Central memory CD4-positive, alpha-beta T cell (primary cell): ENCODE data around the gene KIAA2012.
A peak's percentile ranks its signal among the peaks of the same experiment; 100 is the strongest.

Source experiments
- DNase-seq: peaks from one replicate; pipeline ENCODE4 v3.0.0; 2022

KIAA2012 gene

DNA sequence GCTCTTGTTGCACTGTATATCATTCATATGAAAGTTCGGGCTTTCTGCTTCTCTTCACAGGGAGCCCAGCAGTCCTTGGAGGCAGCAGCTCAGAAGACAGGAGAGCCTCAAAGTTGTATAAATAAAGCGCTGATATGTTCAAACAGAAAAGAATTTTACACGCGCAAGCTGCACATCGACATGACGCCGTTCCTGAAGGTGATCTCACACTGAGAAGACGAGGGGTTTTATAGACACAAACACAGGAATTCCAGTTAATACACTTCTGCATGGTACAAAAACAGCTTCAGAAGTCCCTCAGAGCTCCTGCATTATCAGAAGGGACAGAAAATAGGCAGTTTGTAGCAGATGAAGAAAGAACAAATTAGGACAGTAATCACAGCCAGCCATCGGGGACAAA, 81.6 kb downstream of the KIAA2012 start:
- no peak for DNase-seq

DNA sequence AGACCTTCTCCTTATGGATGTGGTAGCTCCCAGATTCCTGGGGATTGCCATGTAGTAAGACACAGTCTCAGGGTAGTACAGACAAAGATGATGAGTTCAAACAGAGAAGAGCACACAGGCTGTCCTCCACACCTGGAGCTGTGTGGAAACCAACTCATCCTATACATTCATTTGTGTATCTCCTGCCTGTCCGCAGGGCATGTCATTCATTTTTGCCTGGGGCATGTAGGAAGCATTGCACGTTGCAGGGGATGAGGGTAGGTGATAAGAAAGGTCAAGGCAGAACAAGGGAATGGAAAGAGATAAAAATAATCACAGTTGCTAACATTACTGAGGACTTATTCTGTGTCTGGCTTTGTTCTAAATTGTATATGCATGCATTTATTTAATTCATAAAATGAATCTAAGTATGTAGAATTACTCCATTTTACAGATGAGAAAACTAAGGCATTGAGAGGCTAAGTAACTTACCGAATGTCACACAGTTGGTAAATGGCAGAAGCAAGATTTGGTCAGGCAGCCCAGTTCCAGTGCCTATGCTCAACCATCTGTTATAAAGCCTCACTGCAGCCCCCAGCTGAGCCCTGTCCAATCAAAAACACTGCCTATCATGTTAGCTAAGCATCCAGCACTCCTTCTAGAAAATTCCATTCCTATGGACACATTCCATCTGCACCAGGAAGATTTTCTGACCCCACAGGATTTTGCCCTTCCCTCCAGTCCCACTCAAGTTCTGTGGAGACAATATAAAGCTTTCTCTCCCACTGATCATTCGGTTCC, 84.3 kb downstream of the KIAA2012 start:
- no peak for DNase-seq

DNA sequence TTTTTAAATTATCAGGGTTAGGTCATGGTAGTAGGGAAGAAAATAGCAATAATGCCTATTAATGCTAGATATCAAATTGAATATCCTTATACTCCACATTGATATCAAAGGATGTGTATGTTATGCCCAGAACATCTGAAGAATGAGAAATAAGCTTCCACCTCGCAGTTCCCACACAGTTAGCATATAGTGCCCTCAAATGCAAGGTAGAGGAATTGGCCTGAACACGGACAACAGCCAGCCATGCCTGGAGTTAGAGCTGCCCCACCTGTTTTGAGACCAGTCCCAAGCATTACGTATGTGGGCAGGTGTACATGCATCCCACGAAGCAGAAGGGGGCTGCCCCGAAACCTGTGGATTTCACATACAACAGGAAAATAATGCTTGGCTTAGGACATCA, 85.7 kb downstream of the KIAA2012 start:
- DNase-seq, result no peak

DNA sequence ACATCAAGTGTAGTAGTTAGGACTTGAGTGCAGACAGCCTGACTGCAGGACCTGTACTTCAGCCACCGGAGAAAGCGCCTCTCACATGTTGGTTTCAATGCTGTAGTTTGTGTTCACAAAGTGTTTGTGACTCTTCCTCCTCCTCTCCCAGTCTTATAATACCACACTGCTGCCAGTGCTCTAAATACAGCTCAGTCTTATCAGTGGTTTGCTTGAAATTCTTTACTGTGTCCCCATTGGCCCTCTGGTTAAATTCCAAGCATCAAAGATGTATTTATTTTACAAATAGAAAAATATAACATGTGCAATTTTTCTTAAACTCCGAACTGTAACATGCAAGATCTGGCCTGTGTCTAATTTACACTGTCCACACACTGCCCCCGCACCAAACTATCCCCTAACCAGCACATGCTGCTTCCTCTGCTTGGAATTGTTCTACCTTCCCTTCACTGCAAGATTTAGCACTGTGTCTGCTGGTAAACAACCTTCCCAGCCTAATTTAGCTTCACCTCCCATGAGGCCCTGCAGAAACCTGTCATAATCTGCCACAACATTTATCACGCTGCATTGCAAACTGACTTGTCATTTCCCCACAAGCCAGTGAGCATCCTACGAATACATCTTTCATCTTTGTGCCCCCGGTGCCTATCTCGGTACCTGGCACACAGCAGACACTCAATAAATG, 88.2 kb downstream of the KIAA2012 start:
- no peak for DNase-seq

DNA sequence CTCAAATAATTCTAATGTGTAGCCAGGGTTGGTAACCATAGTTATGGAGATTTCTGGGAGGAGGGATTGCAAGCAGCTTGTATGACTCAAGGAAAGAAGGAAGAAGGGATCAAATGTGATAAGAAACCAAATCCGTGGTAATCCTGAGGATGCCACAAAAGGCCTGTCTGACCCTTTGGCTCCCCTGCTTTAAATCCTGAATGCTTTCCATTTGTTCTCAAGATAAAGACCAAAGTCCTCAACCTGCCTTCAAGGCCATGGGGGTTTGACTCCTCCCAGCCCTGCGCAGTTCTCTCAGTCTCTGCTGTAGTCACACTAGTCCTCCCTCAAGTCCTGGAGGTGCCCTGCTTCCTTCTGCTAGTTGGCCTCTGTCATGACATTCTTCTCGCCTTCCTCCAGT, 91.4 kb downstream of the KIAA2012 start:
- no peak for DNase-seq

DNA sequence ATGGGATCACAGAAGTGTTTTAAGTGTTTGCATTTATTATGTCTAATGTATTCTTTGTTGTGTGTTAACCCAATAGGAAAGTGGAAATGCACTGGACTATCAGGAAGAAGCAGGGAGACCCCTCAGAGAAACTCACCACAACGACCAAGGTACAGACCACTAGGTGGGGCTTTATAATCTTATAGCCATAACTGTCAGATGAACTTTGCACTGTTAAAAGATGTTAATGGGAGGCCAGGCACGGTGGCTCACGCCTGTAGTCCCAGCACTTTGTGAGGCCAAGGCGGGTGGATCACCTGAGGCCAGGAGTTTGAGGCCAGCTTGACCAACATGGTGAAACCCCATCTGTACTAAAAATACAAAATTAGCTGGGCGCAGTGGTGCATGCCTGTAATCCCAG, 92.2 kb downstream of the KIAA2012 start:
- no peak for DNase-seq

DNA sequence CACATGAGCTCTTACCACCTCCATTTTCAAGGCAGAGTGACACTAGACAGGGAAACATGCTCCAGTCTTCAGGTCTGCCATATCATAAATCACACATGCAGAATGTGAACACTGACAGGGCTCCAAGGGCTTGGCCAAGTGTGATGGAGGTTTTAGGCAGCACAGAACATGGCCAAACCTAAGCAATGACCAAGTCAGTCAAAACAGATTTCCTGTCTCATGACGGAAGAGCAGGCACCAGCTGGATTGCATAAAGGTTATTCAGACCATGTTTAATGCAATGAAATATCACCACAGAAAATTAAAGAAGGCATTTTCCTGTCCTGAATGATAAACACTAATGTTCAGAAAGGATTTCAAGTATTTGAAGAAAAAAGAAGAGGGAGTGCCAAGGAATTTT, 92.9 kb downstream of the KIAA2012 start:
- no peak for DNase-seq

DNA sequence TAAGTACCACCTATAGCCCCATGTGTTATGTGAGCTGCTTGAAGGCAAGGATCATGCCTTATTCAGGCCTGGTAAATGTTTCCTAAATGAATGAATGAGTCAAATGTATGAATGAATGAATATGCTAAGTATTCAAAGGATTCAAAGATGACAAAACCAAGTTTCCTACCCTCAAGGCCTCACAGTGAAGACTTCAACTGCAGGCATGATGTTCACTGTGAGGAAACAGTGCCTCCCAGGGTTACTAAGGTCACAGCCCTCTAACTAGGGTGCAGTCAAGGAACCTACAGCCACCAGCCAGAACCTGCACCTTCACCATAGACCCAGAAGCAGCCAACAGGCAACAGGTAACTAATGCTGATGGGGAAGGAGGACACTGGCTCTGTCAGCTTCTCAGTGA, 96.1 kb downstream of the KIAA2012 start:
- DNase-seq, result no peak

DNA sequence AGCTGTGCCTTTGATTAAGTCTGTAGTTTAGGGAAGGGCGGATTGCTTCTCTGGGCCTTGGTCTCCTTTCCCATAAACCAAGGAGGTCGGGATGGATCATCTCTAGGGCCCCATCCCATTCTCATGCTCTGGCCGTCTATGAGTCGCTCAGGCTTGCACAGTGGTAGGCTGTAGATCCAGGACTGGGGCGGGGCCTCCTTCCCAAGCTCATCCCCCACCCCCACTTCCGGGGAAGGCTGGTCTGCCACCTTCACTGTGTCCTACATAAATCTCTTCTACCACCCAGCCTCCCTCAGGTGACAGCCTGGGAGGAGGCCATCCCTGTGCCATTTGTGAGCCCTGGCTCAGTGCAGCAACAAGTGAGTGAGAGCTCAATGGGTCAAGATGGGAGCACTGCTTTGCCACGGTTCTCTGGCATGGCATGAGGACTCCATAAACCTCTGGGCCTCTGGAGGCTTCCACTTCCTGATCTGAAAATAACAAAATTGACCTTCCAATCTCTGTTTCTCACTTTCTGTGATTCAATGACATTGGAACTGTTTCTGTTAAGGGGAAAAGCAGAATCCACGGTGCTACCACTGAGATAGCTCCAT, 96.9 kb downstream of the KIAA2012 start:
- no peak for DNase-seq

DNA sequence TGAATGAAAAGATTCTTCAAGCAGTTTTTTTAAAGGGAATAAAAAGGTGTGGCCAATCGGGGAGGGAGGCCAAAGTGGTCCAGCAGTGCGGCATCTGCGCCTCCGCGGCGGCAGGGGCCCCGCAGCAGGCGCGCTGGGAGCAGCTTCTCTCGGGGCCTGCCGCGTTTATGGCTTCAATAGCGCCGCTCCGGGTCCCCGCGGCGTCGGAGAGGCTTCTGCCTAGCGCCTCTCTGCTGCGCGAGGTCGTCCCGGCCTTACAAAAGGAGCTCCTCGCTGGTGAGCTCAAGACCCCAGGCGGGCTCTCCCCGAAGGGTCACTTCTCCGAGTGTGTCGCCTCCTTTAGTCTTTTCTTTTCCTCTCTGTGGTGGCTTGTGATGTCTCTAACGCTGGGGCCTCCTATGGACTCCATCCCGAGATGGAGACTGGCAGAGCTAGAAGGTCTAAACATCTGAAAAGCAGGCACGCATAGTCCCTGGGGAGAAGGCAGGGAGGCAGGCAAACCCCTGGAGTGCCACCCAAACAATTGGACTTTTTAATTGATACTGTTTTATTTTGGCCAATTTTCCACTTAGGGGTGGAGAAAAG, 98.3 kb downstream of the KIAA2012 start:
- DNase-seq, result no peak

DNA sequence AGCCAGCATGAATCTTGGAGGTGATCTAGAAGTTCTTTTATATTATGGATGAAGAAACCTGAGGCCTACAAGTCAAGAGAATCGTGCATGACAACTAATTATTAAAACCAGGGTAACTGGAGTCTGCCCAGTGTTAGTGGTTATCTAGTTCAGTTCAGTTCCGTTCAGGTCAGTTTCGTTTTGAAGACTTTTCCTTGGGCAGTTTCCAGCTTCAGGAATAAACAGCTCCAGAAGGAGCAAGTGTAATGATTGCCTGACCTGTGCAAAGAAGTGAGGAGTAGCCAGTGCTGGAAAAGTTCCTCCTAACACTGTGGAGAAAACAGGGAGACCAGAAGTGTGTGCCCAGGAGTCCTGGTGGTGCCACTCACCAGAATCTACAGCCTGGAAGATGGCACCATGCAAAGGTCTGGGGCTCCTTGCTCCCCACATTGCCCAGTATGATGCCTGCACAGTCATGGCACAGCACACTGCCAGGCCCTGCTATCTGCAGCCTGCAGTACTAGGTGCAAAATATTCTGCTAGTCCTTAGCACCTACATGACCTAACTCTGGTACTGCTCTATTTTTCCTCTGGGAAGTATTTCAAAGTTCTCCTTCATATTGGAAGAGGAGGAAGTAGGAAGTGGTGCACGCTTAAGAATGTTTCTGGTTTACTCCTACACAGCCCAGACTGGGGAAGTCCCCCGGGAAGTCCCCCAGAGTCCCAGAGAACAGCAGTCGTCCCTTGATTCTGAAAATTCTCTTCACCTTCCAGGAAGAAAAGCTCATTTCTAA, 99.6 kb downstream of the KIAA2012 start:
- DNase-seq, result no peak

DNA sequence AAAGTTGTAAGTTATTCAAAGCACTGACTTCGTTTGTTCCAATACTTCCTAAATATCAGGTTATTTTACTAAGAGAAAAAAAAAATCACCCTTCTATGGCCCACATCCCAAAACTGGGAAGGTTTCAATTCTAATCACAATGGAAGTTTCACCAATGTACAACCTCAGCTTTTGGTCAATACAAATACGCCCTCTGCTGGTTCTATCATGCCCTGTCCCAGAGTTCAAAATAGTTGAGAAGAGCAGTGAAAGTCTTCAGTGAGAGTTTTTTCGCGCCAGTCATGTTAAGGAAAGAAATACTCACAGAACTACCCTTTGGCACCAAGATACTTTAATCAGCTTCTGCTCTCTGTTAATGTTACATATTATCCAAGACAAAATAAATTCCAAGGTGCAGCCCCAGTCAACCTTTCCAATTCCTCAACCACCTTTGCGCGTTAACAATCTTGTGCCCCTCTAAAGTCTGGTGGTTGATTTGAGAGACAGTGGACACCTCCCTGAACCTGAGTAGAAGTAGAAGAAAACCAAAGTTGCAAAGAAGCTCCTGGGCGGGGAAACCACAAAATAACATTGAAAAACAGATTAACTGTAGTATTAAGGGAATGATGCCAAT, 105.4 kb downstream of the KIAA2012 start:
- DNase-seq, result peak; percentile 40

DNA sequence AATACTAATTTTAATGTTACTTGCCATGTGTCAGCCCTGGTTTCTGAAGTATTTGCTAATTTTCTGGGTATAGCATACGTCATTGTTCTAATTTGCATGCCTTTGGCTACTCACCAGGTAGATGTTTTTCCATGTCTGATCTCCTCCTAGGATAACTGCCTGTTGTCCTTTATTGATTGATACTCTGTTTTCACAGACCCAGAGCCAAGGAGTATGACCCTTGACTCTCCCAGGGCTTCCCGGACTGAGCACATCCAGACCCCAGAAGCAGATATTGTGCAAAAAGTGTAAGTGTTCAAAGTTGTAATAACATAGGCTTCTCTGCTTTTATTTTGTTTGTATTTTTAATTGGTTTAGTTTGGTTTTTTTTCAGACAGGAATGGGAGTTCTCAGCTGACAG, 111.5 kb downstream of the KIAA2012 start:
- no peak for DNase-seq

DNA sequence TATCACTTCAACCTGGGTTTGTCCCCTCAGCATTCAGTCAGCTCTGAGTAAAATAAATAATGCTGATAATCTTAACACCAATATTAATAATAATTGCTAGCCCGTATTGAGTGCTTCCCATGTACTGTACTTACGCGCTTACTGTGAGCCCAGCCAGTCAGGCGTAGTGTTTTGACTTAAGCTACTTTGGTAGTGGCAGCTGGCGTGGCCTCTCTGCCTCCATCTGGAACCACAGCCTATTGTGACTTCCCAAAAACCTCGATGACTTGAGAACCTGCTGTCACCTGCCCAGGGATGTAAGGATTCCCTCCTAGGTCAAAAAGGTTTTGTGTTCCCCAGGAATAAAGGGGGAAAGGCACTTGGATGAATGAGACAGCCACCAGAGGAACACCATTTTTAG, 112.1 kb downstream of the KIAA2012 start:
- DNase-seq, result no peak

DNA sequence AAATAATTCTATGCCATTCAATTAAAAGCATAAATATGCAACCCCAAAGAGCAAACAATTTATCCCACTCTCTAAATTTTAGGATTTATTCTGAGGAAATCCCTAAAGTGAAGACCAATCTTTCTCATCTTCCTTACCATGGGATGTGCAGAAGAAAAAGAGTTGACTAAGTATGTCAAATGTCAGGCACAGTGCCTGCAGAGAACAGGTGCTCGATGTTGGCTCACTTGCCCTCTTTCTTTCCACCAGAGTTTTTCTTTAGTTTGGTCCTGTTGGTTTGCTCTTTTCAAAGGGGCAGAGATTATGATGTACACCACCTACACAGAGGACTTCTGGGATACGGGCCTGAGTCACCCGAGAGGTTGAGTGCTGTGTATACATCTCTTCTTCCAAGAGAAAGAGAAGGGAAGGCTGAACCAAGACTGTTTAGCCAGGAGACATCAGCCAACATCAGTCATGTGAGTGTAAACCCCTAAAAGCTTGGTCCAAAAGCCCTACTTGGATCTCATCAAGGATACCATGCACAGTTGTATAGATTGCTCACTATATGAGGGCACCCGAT, 113.7 kb downstream of the KIAA2012 start:
- DNase-seq, result no peak

DNA sequence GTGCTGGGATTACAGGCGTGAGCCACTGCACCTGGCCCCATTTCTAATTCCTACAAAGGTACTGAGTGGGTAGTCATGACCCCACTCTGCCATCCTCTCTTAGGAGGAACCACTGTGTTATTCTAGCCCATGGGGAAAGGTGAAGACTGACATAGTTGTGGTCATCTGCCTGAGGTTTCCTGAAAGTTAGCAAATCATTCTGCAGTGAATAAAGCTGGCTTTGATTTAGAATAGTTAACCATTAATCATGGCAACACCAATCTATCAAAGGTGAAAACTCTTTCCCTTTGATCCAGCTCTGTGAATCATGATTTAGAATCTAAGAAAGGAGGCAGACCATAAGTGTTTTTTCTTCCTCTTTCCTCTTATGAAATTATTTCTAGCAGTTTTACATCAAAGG, 114.5 kb downstream of the KIAA2012 start:
- no peak for DNase-seq

DNA sequence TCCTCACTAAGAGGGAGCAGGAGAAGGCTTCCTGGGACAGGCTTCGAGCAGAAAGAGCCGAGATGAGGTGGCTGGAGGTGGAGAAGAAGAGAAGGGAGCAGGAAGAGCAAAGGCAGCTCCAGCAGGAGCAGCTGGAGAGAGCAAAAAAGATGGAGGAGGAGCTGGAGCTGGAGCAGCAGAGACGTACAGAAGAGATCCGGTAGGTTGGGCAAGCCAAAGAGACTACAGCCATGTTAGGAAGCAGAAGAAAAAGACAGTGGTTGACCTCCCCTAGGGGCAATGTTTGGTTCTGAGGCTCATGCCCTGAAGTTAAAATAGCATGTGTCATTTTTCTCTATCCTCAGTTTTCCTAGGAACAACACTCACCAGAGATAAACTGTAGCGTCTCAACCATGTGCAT, 120.2 kb downstream of the KIAA2012 start:
- DNase-seq, result no peak

DNA sequence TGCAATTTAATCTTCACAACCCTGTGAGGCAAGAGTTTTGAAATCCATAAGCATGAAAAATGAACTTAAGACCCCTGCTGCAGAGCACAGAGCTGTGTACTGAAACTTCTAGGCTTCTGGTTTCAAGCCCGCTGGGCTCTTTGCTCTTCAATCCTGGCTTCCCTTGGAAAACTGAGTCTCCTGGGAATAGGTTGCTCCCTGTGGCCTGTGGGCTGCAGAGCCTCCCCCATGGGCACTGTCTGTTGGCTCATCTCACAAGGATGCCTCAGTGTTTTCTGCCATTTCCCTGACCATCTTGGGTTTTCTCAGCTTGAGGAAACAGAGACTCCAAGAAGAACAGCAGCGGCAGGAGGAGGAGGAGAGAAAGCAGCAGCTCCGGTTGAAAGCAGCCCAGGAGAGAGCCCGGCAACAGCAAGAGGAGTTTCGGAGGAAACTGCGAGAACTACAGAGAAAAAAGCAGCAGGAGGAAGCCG, 120.9 kb downstream of the KIAA2012 start:
- no peak for DNase-seq

DNA sequence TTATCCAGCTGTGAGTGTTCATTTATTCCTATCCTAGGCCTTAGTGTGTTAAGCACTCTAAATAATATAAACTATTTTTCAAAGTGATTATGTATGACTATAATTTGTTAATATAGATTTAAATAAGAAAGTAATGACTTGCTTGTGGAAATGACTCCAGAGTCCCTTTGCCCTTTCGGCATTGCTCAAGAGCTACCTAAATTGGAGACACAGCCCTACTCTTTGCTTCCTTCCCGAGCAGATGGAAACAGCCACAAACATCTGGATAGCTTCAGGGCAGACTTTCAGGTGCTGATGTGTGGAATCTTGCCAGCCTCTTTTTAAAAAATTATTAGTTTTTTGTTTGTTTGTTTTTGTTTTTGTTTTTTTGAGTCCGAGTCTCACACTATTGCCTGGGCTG, 121.4 kb downstream of the KIAA2012 start:
- DNase-seq, result no peak

DNA sequence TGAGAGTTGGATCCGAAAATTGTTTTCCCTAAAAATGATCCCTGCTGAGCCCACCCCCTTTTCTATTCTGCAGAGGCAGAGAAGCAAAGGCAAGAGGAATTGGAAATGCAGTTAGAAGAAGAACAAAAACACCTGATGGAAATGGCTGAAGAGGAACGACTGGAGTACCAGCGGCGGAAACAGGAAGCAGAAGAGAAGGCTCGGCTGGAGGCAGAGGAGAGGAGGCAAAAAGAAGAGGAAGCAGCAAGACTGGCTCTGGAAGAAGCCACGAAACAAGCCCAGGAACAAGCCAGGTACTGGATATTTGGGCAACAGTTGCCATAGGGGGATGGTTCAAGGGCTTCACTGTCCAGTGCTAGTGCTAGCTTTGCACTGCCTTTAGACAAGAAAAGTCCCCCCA, 123.7 kb downstream of the KIAA2012 start:
- DNase-seq, result no peak

DNA sequence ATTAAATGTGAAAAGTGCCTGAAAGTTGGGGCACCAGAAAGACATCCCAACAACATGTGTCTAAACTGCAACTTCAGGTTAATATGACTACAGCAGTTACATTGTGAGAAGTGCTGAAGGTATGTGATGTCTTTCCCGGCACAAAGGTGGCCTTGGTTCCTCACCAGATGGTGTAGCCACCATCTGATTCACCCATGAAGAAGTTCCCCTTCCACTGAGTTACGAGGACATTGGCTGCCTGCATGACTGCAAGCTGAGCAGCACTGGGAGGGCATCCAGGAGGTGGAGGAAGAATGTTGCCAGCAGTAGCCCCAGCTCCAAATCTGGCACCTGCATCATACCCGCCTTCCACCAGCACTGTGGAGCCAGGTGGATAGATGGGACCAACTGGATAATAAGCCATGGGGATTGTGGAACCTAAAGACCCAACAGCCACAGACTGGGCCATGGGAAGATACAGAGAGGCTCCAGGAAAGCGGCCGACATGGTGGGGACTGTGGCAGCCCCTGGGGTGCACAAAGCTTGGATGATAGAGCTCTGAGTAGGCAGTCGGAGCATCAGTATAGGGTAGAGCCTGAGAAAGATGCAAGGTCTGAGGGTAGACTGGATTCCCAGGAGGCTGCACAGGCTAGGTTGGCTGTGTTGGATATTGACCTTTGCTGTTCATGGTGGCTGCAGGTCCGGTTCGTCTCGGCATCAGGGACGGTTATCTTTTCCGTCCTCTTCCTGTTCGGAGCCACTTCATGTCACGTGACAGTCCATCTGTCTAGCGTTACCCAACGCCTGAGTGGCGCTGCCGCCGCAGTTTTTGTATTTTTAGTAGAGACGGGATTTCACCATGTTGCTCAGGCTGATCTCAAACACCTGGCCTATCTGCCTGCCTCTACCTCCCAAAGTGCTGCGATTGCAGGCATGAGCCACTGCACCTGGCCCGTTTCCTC, 128.4 kb downstream of the KIAA2012 start:
- no peak for DNase-seq
